Activated CD4-positive, alpha-beta T cell treated with anti-CD3 and anti-CD28 coated beads, Interleukin-2, amount 10 ng/mL, durations not matched to agents 7 days and 5 days (primary cell): ENCODE data around the gene NSF. TPM values are rescaled to one million over a fixed set of nuclear protein-coding genes. Genes with fewer than 3 reads are reported as not detected.

Source experiments
- CTCF ChIA-PET: fragments of 350-600 bp; sonication (Branson Sonifier 250); formaldehyde crosslinking; loops from one replicate; lab custom pipeline; 2021; ENCODE audit warnings: antibody characterized with exemption; lab: Charles Lee
- POLR2A ChIA-PET: fragments of 350-600 bp; sonication (Branson Sonifier 250); formaldehyde crosslinking; loops from one replicate; lab custom pipeline; 2021; ENCODE audit warnings: antibody characterized with exemption; lab: Charles Lee
- DNase-seq: peaks from one replicate; pipeline ENCODE4 v3.0.0-alpha.2; 2020
- H3K27ac Mint-ChIP-seq: one replicate; pipeline ENCODE4 v1.8.0; 2021; ENCODE audit warnings: mild to moderate bottlenecking, moderate library complexity, mixed read lengths
- H3K27me3 Mint-ChIP-seq: one replicate; pipeline ENCODE4 v1.8.0; 2021; ENCODE audit warnings: mixed read lengths
- H3K36me3 Mint-ChIP-seq: one replicate; pipeline ENCODE4 v1.8.0; 2021; ENCODE audit warnings: low read depth, mixed read lengths
- H3K4me1 Mint-ChIP-seq: one replicate; pipeline ENCODE4 v1.8.0; 2021; ENCODE audit warnings: mixed read lengths
- H3K4me3 Mint-ChIP-seq: one replicate; pipeline ENCODE4 v1.8.0; 2021; ENCODE audit warnings: mild to moderate bottlenecking, moderate library complexity, mixed read lengths
- H3K9me3 Mint-ChIP-seq: one replicate; pipeline ENCODE4 v1.8.0; 2021; ENCODE audit warnings: mixed read lengths
- total RNA-seq, 2 experiments: library from RNA; stranded (reverse); gene quantifications; one replicate each; pipeline ENCODE4 v1.2.3, GENCODE V29; 2021

Gene NSF
- total RNA-seq, 2 experiments from 2014 or later, result 49.4 to 50.9 TPM

DNA sequence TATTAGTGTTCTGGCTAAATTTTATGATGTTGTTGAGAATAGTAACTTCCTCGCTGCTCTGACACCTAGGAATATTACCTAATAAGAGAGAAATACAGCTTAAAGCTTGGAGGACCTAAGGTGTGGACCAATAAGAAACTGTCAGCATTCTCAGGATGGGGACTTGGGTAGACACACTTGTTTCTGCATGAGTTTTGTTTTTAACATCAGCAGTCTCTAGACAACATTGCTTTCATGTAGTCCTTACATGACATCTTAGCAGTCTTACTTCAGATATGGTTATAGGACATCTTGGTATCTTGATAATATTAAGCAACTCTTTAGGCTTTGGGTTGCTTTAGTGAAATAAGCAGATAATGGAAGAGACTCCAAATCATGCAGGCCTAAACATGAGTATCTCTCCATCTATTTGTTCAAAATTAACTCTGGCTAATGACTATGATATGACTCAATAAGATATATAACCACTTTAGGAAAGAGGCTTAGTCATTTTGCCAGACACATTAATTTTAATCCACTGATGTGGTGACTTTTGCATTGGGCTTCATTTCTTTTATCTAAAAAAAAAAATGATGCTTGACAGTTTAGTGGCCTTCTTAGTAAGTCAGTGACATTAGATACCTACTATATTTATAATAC, 143.5 kb downstream of the NSF start:
- Mint-ChIP-seq H3K27ac (no peak overlapping the region), H3K36me3 (peaks cover 8% of the 10 kb centered on the region), H3K9me3 (no peaks in the 10 kb centered on the region), H3K4me3 (no peak overlapping the region), H3K4me1 (no peaks in the 10 kb centered on the region), H3K27me3 (no peaks in the 10 kb centered on the region)
- POLR2A ChIA-PET, result no interaction called here
- no peak for DNase-seq
- CTCF ChIA-PET, result no interaction called here

DNA sequence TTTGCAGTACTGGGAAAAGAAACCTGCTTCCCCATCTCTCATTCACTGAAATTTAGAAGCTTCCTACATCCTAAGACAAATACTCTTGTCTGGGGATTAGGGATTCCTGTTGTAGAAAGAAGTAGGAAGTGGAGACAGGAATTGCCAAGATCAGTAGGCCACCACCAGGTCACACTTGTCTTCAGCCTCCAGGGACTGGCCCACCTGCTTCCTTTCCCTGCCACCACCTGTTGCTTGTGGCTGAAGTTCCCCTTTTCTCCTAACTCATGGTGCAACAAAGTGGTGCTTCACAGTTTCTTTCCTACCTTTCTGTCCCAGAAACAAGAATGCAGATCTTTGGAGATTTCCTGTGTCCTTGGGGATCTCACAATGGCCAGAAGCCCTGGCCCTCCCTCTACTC, 145.6 kb downstream of the NSF start:
- H3K27me3 Mint-ChIP-seq, result no peaks in the 10 kb centered on the region
- H3K4me3 Mint-ChIP-seq, result no peak overlapping the region
- H3K4me1 Mint-ChIP-seq, result no peaks in the 10 kb centered on the region
- no peak overlapping the region for H3K27ac Mint-ChIP-seq
- H3K9me3 Mint-ChIP-seq, result no peaks in the 10 kb centered on the region
- CTCF ChIA-PET, result interaction anchor here (1.2 kb wide), 1 partner anchor 10 kb away, joined by 3 read pairs; no protein-coding TSS in a partner anchor
- DNase-seq, result no peak
- POLR2A ChIA-PET, result no interaction called here
- H3K36me3 Mint-ChIP-seq, result peaks cover 6% of the 10 kb centered on the region

DNA sequence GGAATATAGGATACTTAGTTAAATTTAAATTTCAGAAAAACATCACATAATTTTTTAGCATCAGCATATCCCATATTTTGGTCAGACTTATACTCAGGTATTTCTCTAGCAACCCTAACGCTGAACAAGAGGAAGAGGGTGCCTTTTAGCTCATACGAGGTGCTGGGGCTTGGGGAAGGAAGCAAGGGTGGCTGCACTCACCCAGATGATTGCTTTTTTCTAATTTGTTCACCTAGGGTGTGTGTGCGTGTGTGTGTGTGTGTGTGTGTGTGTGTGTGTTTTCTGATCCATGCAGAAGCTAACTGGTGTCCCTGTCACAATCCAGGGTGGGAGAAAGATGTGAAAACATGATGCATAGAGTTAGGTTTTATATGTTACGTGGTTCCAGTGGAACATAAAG, 146.9 kb downstream of the NSF start:
- H3K27ac Mint-ChIP-seq, result no peak overlapping the region
- no peak for DNase-seq
- no peaks in the 10 kb centered on the region for H3K9me3 Mint-ChIP-seq
- POLR2A ChIA-PET, result no interaction called here
- H3K4me3 Mint-ChIP-seq, result no peak overlapping the region
- no peaks in the 10 kb centered on the region for H3K4me1 Mint-ChIP-seq
- peaks cover 6% of the 10 kb centered on the region for H3K36me3 Mint-ChIP-seq
- no peaks in the 10 kb centered on the region for H3K27me3 Mint-ChIP-seq
- CTCF ChIA-PET, result no interaction called here

DNA sequence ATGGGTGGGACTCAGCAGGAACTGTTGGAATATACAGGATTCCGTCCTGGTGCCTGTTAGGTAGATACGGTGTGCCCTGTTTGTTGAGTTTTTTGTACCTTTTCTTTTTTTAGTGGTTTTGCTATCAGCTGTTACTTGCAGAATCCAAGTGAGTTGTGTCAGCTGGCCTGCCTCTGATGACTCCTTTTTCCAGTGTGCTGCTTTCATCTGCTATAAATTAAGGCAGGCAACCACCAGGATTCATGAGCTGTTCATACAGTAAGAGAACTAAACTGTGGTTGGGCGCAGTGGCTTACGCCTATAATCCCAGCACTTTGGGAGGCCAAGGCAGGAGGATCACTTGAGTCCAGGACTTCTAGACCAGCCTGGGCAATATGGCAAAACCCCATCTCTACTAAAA, 148.1 kb downstream of the NSF start:
- H3K4me3 Mint-ChIP-seq, result no peak overlapping the region
- ChIA-PET CTCF (no interaction called here), POLR2A (no interaction called here)

DNA sequence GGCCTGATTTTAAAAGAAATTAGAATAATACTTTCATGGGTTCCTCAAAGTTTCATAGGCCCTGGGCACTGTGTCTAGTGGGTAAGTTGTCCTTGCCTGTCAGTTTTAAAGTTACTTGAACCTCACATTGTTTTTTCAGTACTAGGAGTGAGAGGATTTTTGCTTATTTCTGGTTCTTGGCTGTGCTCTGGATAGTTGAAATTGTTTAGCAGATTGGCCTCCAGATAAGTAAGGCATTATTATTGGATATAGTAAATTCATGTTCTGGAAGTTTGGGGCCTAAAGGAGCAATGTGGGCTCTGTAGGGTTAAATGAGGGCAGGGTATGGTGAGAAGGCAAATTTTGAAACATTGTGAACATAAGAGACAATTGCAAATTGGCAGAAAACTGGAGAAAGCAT, 149.5 kb downstream of the NSF start:
- Mint-ChIP-seq H3K9me3 (no peaks in the 10 kb centered on the region), H3K4me1 (no peaks in the 10 kb centered on the region)
- POLR2A ChIA-PET, result no interaction called here

More for the DNA sequence above, 148.1 kb downstream of the NSF start:
- H3K36me3 Mint-ChIP-seq, result no peaks in the 10 kb centered on the region
- no peak overlapping the region for H3K27ac Mint-ChIP-seq
- H3K9me3 Mint-ChIP-seq, result no peaks in the 10 kb centered on the region
- no peaks in the 10 kb centered on the region for H3K4me1 Mint-ChIP-seq
- H3K27me3 Mint-ChIP-seq, result no peaks in the 10 kb centered on the region
- DNase-seq, result no peak

DNA sequence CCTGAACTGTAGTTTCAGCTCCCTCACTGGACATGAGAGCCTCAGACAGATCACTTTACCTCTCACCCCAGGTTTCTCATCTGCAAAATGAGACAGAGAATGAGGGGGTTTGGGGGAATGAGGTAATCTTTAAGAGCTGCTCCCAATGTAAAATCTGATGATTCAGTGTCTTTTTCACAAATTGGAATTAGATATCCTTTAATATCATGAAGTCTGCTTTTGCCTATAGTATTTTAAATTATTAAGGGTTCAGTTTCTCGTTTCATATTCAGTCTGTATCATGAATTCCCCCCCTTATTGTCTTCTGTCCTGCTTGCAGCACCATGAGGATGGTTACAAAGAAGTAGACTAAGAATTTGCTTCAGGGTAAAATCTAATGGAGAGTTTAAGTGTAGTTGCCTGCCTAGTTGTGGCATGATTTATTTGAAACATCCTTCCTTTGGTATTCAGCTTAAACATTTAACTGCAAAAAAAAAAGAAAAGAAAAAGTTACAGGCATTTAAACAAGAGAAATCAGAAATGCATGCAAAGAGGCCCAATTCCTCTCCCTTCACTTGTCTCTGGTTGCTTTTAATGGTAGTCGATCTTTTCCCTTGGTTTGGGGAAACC, 150.8 kb downstream of the NSF start:
- Mint-ChIP-seq H3K27ac (no peak overlapping the region), H3K36me3 (peaks cover 2% of the 10 kb centered on the region), H3K9me3 (no peaks in the 10 kb centered on the region), H3K4me3 (no peak overlapping the region), H3K4me1 (no peaks in the 10 kb centered on the region), H3K27me3 (no peaks in the 10 kb centered on the region)
- no peak for DNase-seq
- ChIA-PET POLR2A (no interaction called here), CTCF (no interaction called here)

More for the DNA sequence above, 149.5 kb downstream of the NSF start:
- H3K27me3 Mint-ChIP-seq, result no peaks in the 10 kb centered on the region
- no peak overlapping the region for H3K4me3 Mint-ChIP-seq
- H3K27ac Mint-ChIP-seq, result no peak overlapping the region
- no peak for DNase-seq
- no peaks in the 10 kb centered on the region for H3K36me3 Mint-ChIP-seq
- CTCF ChIA-PET, result interaction anchor here (0.5 kb wide), 1 partner anchor 21 kb away, joined by 3 read pairs; no protein-coding TSS in a partner anchor

DNA sequence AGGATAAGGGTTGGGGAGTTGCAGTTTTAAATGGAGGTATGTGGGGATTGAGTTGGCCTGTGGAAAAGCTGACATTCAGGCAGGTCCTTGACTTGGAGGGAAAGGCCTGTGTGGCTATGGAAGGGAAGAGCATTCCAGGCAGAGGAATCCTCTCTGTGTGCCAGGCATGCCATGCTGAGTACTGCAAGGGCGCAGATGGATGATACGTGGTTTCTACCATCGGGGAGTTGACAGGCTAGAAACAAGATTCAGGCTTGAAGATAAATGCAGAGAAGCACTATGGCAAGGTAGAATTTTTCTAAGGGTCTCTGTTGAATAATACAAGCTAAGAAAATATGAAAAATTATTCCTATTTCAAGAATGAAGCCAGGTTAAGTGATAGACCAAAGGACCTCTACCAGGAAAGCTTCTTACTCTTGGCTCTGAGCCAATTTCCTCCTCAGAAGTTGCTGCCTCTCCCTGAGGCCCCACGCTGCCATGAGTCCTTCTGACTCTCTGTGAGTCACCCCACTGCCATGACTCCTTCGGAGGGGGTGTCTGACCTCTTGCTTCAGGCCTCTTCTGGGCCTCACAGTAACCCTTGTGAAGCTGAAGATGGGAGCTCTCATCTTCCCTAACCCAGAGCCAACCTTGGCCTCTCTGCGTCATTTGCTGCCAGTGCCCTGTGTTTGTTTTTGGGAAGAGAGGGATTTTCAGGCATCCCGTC, 152.2 kb downstream of the NSF start:
- no peaks in the 10 kb centered on the region for H3K27me3 Mint-ChIP-seq
- H3K4me3 Mint-ChIP-seq, result no peak overlapping the region
- H3K9me3 Mint-ChIP-seq, result no peaks in the 10 kb centered on the region
- no peak overlapping the region for H3K27ac Mint-ChIP-seq
- H3K36me3 Mint-ChIP-seq, result peaks cover 2% of the 10 kb centered on the region
- no peaks in the 10 kb centered on the region for H3K4me1 Mint-ChIP-seq
- CTCF ChIA-PET, result interaction anchor here (0.6 kb wide), 1 partner anchor 1083 kb away, joined by 3 read pairs; no protein-coding TSS in a partner anchor
- DNase-seq, result no peak
- POLR2A ChIA-PET, result no interaction called here

DNA sequence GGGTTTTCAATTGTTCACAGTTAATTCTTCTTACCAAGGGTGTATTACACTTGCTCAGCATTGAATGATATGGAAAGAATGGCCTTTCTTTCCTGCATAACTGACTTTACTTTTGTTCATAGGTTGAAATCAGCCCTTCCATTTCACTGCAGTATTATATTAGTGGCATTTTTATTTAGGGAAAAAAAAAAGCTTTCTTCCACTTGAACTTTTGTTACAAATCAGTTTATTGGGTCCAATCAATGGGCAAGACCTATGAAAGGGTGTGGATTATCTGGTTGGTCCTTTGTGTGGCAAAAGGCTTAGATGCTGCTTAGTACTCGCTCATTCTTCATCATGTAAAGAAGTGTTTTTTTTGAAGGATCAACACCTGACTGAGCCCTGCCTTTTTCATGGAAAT, 154.0 kb downstream of the NSF start:
- ChIA-PET CTCF (no interaction called here), POLR2A (no interaction called here)
- Mint-ChIP-seq H3K9me3 (no peaks in the 10 kb centered on the region), H3K36me3 (peaks cover 5% of the 10 kb centered on the region), H3K27me3 (no peaks in the 10 kb centered on the region), H3K27ac (no peak overlapping the region), H3K4me1 (no peaks in the 10 kb centered on the region), H3K4me3 (no peak overlapping the region)
- no peak for DNase-seq

DNA sequence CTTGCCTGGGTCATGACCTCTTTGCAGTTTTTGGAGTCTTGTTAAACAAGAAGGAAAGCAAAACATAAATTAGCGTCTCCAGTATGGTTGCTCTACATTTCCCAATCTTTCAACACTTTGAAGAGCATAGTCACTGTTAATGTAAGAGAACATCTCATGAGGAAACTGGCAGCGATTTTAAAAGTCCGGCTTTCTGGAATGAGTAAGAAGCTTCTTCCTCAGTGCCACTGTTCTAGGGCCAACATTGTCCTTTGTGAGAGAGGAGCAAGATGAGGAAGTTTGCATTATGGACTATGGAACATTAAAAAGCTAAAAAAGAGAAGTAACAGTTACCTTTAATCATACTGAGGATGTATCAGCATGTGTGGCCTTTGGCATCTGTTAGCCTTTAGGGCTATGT, 154.9 kb downstream of the NSF start:
- no peak for DNase-seq
- peaks cover 8% of the 10 kb centered on the region for H3K36me3 Mint-ChIP-seq
- CTCF ChIA-PET, result no interaction called here
- H3K27me3 Mint-ChIP-seq, result no peaks in the 10 kb centered on the region
- no peaks in the 10 kb centered on the region for H3K9me3 Mint-ChIP-seq
- POLR2A ChIA-PET, result no interaction called here
- H3K27ac Mint-ChIP-seq, result no peak overlapping the region
- H3K4me3 Mint-ChIP-seq, result no peak overlapping the region
- H3K4me1 Mint-ChIP-seq, result no peaks in the 10 kb centered on the region

DNA sequence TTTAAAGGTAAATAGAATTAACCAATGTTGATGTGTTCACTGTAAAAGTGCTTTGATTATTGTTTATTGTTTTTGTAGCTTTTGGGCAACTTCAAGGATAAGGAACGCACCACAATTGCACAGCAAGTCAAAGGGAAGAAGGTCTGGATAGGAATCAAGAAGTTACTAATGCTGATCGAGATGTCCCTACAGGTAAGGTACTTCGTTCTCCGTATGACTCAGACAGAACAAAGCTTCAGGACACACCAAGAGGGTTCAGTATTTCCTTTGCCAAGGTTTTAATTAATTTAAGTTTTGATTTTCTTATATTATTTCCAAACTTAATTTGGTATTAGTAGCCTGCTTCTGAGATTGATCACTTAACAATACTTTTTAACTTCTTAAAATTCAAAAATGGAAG, 161.0 kb downstream of the NSF start:
- Mint-ChIP-seq H3K36me3 (peaks cover 29% of the 10 kb centered on the region), H3K4me3 (no peak overlapping the region), H3K27ac (no peak overlapping the region), H3K9me3 (no peaks in the 10 kb centered on the region), H3K4me1 (no peaks in the 10 kb centered on the region), H3K27me3 (no peaks in the 10 kb centered on the region)
- POLR2A ChIA-PET, result no interaction called here
- CTCF ChIA-PET, result no interaction called here
- no peak for DNase-seq

DNA sequence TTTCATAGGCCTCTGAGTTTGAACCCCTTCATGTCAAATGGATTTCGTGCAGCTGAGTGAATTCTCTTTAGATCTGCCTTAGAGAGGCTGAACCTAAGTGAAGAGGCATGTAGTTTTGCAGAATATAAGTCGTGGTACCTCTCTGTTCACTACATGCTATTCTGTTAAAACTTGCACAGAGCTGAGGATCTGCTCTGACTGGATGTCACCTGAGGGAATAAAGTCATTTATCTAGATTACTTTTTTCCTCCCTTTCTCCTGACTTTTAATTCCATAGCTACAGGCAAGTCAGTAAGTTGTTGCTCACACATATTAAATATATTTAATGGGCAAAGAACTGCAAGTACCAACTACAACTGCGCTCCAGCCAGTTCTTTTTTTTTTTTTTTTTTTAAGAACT, 163.3 kb downstream of the NSF start:
- H3K27me3 Mint-ChIP-seq, result no peaks in the 10 kb centered on the region
- H3K9me3 Mint-ChIP-seq, result no peaks in the 10 kb centered on the region
- H3K4me1 Mint-ChIP-seq, result peaks cover 3% of the 10 kb centered on the region
- DNase-seq, result no peak
- ChIA-PET CTCF (no interaction called here), POLR2A (no interaction called here)
- H3K36me3 Mint-ChIP-seq, result peaks cover 32% of the 10 kb centered on the region
- no peak overlapping the region for H3K4me3 Mint-ChIP-seq
- no peak overlapping the region for H3K27ac Mint-ChIP-seq

DNA sequence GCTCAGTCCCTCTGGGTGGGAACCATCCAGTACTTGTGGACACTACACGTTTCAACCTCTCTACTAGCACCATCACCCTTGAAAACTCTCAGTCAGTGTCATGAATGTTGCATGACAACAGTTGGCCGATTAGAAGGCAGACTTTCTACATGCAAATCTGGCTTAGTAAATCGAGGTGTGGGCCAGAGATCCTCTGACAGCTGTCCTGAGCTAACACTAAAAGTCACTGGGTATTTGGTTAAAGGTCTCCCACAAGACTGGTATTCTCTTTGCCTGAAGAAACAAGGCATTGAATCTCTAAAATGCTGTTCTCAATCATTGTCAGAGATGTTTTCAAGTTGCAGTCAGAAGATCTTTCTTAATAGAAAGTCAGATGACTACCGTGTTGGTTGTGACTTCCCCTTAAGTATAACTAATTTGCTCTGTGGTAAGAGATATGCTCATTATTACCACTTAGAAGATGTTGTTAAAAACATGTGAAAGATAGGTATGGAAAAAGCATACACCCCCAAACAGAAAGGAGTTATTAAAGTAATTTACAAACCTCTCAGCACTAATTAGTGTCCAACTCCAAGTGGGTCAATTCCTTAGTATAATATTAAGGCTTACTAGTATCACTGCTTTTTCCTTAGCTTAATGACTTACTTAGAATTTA, 165.7 kb downstream of the NSF start:
- DNase-seq, result no peak
- POLR2A ChIA-PET, result no interaction called here
- Mint-ChIP-seq H3K27ac (no peak overlapping the region), H3K9me3 (no peaks in the 10 kb centered on the region), H3K36me3 (peaks cover 26% of the 10 kb centered on the region), H3K4me3 (no peak overlapping the region), H3K4me1 (peaks cover 3% of the 10 kb centered on the region), H3K27me3 (no peaks in the 10 kb centered on the region)
- CTCF ChIA-PET, result no interaction called here

DNA sequence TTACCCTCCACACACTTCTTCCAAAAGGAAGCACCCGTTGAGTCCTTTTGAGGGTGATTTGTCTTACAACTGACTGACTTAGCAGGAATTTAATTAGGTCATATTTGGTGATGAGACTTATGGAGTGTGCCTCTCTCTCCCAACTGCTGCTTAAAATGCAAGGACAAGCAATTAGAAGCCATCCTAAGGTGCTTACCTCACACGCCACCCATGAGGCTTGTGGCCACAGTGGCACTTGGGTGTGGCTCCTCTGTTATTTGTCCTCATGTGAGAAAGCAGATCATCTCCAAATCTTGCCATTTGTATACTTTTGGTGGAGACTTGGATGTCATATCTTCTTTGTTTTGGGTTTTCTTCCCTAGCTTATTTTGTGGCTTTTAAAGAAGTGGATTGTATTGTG, 166.4 kb downstream of the NSF start:
- ChIA-PET CTCF (interaction anchor here (0.7 kb wide), 1 partner anchor 9 kb away, joined by 3 read pairs; no protein-coding TSS in a partner anchor), POLR2A (no interaction called here)
- H3K4me1 Mint-ChIP-seq, result peaks cover 3% of the 10 kb centered on the region
- no peaks in the 10 kb centered on the region for H3K27me3 Mint-ChIP-seq
- no peak for DNase-seq
- no peak overlapping the region for H3K27ac Mint-ChIP-seq
- H3K36me3 Mint-ChIP-seq, result peaks cover 23% of the 10 kb centered on the region
- H3K9me3 Mint-ChIP-seq, result no peaks in the 10 kb centered on the region
- H3K4me3 Mint-ChIP-seq, result no peak overlapping the region
